IPS-NIHi7 (cell line): ENCODE measurements around the gene TNS1.

Source experiments
- DNase-seq: peaks from one replicate; pipeline ENCODE4 v3.0.0; 2012; ENCODE audit warnings: mixed read lengths; ENCODE audit errors: extremely low spot score

TNS1 gene

GRCh38 chr2:217980036-217980435, 22.8 kb downstream of the TNS1 start:
- no peak for DNase-seq

GRCh38 chr2:217979151-217979811, 23.5 kb downstream of the TNS1 start:
- no peak for DNase-seq

- peak; percentile 82 for DNase-seq
Observed at GRCh38 chr2:217978536-217979150, 24.2 kb downstream of the TNS1 start.

- DNase-seq, result no peak
Observed at GRCh38 chr2:217977840-217978535, 24.8 kb downstream of the TNS1 start.

- DNase-seq, result no peak
Observed at GRCh38 chr2:217976301-217976700, 26.5 kb downstream of the TNS1 start.

- DNase-seq, result no peak
Observed at GRCh38 chr2:217975626-217976025, 27.2 kb downstream of the TNS1 start.

GRCh38 chr2:217974389-217975005, 28.3 kb downstream of the TNS1 start:
- DNase-seq, result no peak

GRCh38 chr2:217973008-217973787, 29.6 kb downstream of the TNS1 start:
- no peak for DNase-seq

- DNase-seq, result no peak
Observed at GRCh38 chr2:217972490-217972889, 30.3 kb downstream of the TNS1 start.

- DNase-seq, result no peak
Observed at GRCh38 chr2:217972037-217972436, 30.8 kb downstream of the TNS1 start.

- no peak for DNase-seq
Observed at GRCh38 chr2:217971166-217971565, 31.6 kb downstream of the TNS1 start.

GRCh38 chr2:217970206-217970605, 32.6 kb downstream of the TNS1 start:
- no peak for DNase-seq

- no peak for DNase-seq
Observed at GRCh38 chr2:217969588-217969987, 33.2 kb downstream of the TNS1 start.

- no peak for DNase-seq
Observed at GRCh38 chr2:217968023-217968422, 34.8 kb downstream of the TNS1 start.

GRCh38 chr2:217966423-217967070, 36.2 kb downstream of the TNS1 start:
- no peak for DNase-seq

- DNase-seq, result peak; percentile 68
Observed at GRCh38 chr2:217964275-217965161, 38.3 kb downstream of the TNS1 start.

GRCh38 chr2:217960351-217960750, 42.4 kb downstream of the TNS1 start:
- no peak for DNase-seq

GRCh38 chr2:217959723-217960122, 43.1 kb downstream of the TNS1 start:
- DNase-seq, result peak; percentile 62

GRCh38 chr2:217958884-217959225, 43.9 kb downstream of the TNS1 start:
- no peak for DNase-seq

GRCh38 chr2:217958206-217958883, 44.5 kb downstream of the TNS1 start:
- DNase-seq, result no peak
